HG02943 (cell line): ENCODE data around the gene CALHM2.
"Not testable (repeated sequence)": the region's sequence is repeated elsewhere in the genome, so short reads cannot be mapped to it uniquely, and the experiment has no call there.

ENCODE experiments used
- ATAC-seq: cut with Tn5 transposase; IDR thresholded peaks from one replicate; pipeline ENCODE4 v1.9.1; 2021; ENCODE audit warnings: mild to moderate bottlenecking, low read depth, moderate library complexity; ENCODE audit not compliant: unreplicated experiment

CALHM2 gene

GRCh38 chr10:103451831-103452505, at the start of gene CALHM2:
CALHM2 (minus strand) TSS chr10:103452370; CDS start chr10:103449941, 2,429 bp downstream.
- peak; percentile 52 for ATAC-seq

- ATAC-seq = no peak
These were observed 49.0 kb upstream of the CALHM2 start for GRCh38 chr10:103501186-103501585.

- ATAC-seq = no peak
These were observed 48.3 kb upstream of the CALHM2 start for GRCh38 chr10:103500481-103500880.

GRCh38 chr10:103499881-103500280, 47.7 kb upstream of the CALHM2 start:
- no peak for ATAC-seq

GRCh38 chr10:103498936-103499638, 46.9 kb upstream of the CALHM2 start:
- ATAC-seq = no peak

GRCh38 chr10:103497161-103497915, 45.2 kb upstream of the CALHM2 start:
- no peak for ATAC-seq

- no peak for ATAC-seq
These were observed 43.2 kb upstream of the CALHM2 start for GRCh38 chr10:103495321-103495720.

GRCh38 chr10:103493916-103494877, 42.0 kb upstream of the CALHM2 start:
- no peak for ATAC-seq

- ATAC-seq = no peak
These were observed 41.3 kb upstream of the CALHM2 start, which contains the start of gene NEURL1 for GRCh38 chr10:103493362-103493915. NEURL1 (plus strand) TSS chr10:103493705; CDS start chr10:103494388, 683 bp downstream.

- no peak for ATAC-seq
These were observed 40.6 kb upstream of the CALHM2 start for GRCh38 chr10:103492655-103493261.

- no peak for ATAC-seq
These were observed 39.7 kb upstream of the CALHM2 start for GRCh38 chr10:103491729-103492364.

GRCh38 chr10:103490986-103491314, 38.8 kb upstream of the CALHM2 start:
- ATAC-seq = peak; percentile 20

GRCh38 chr10:103487410-103487708, 35.2 kb upstream of the CALHM2 start:
- ATAC-seq = no peak

GRCh38 chr10:103486635-103487409, 34.7 kb upstream of the CALHM2 start:
- not testable (repeated sequence) for ATAC-seq

- no peak for ATAC-seq
These were observed 29.9 kb upstream of the CALHM2 start for GRCh38 chr10:103481974-103482531.

GRCh38 chr10:103480521-103480920, 28.4 kb upstream of the CALHM2 start:
- no peak for ATAC-seq

GRCh38 chr10:103479135-103479534, 27.0 kb upstream of the CALHM2 start, which contains the start of gene CALHM3:
CALHM3 (minus strand) TSS chr10:103479240; CDS start chr10:103479032, 208 bp downstream.
- no peak for ATAC-seq

- ATAC-seq = no peak
These were observed 26.5 kb upstream of the CALHM2 start for GRCh38 chr10:103478671-103479070.
